ENCODE data around the gene FZD4.
"Not testable (repeated sequence)": the region's sequence is repeated elsewhere in the genome, so short reads cannot be mapped to it uniquely, and the experiment has no call there.

The FZD4 gene

GRCh38 chr11:86916330-86916729, 38.9 kb downstream of the FZD4 start:
- DNase-seq (ENCODE audit: low spot score) = peak; percentile 77
- POLR2A ChIA-PET (ENCODE audit: low non-redundant PET) = no interaction called here
- TF ChIP-seq CTCF (conservative IDR thresholded peaks at IDR 0.05; ENCODE audit: low read depth) = no peak
- peak overlapping the region; percentile 84 for H3K27ac ChIP-seq
- CTCF ChIA-PET = interaction anchor here (0.7 kb wide), 1 partner anchor 554 kb away, joined by 3 read pairs; no protein-coding TSS in a partner anchor

- H3K27ac ChIP-seq = peak overlapping the region; percentile 78
- DNase-seq (ENCODE audit: low spot score); POLR2A ChIA-PET (ENCODE audit: low non-redundant PET): not testable (repeated sequence)
These were observed 39.3 kb downstream of the FZD4 start for GRCh38 chr11:86915850-86916249.

GRCh38 chr11:86914865-86915519, 40.2 kb downstream of the FZD4 start:
- ChIA-PET POLR2A (ENCODE audit: low non-redundant PET) (no interaction called here), CTCF (interaction anchor here (0.6 kb wide), 1 partner anchor 32 kb away, joined by 3 read pairs; no protein-coding TSS in a partner anchor)
- no peak overlapping the region for H3K27ac ChIP-seq
- TF ChIP-seq CTCF (conservative IDR thresholded peaks at IDR 0.05; ENCODE audit: low read depth) = no peak
- DNase-seq (ENCODE audit: low spot score) = no peak

More at GRCh38 chr11:86915850-86916249, 39.3 kb downstream of the FZD4 start:
- CTCF ChIA-PET = interaction anchor here (0.6 kb wide), 1 partner anchor 32 kb away, joined by 3 read pairs; no protein-coding TSS in a partner anchor

GRCh38 chr11:86912238-86912637, 43.0 kb downstream of the FZD4 start:
- H3K27ac ChIP-seq = no peak overlapping the region
- ChIA-PET POLR2A (ENCODE audit: low non-redundant PET) (no interaction called here), CTCF (no interaction called here)
- no peak for TF ChIP-seq CTCF (conservative IDR thresholded peaks at IDR 0.05; ENCODE audit: low read depth)
- DNase-seq (ENCODE audit: low spot score) = no peak

- no peak overlapping the region for H3K27ac ChIP-seq
- DNase-seq (ENCODE audit: low spot score) = peak; percentile 8
- POLR2A ChIA-PET (ENCODE audit: low non-redundant PET) = no interaction called here
- TF ChIP-seq CTCF (conservative IDR thresholded peaks at IDR 0.05; ENCODE audit: low read depth) = no peak
- CTCF ChIA-PET = no interaction called here
These were observed 44.6 kb downstream of the FZD4 start for GRCh38 chr11:86910592-86910991.

- ChIA-PET CTCF (interaction anchor here (0.5 to 0.9 kb wide), 2 partner anchors 19 to 446 kb away, joined by 3 to 5 read pairs; no protein-coding TSS in a partner anchor), POLR2A (ENCODE audit: low non-redundant PET) (no interaction called here)
- H3K27ac ChIP-seq = no peak overlapping the region
- no peak for DNase-seq (ENCODE audit: low spot score)
- no peak for TF ChIP-seq CTCF (conservative IDR thresholded peaks at IDR 0.05; ENCODE audit: low read depth)
These were observed 49.0 kb downstream of the FZD4 start for GRCh38 chr11:86906198-86906597.

GRCh38 chr11:86905252-86905651, 49.9 kb downstream of the FZD4 start:
- DNase-seq (ENCODE audit: low spot score) = no peak
- H3K27ac ChIP-seq = no peak overlapping the region
- CTCF ChIA-PET = no interaction called here
- POLR2A ChIA-PET (ENCODE audit: low non-redundant PET) = no interaction called here
- no peak for TF ChIP-seq CTCF (conservative IDR thresholded peaks at IDR 0.05; ENCODE audit: low read depth)
